C1 segment of cervical spinal cord (tissue), 14 donors: Measurements from ENCODE around the gene KCTD15.
A peak's percentile ranks its signal among the peaks of the same experiment; 100 is the strongest.

ENCODE experiments used
- DNase-seq, 14 donors: peaks; one replicate each; lab custom pipeline; 2025; lab: John Stamatoyannopoulos, UW

The KCTD15 gene

DNA sequence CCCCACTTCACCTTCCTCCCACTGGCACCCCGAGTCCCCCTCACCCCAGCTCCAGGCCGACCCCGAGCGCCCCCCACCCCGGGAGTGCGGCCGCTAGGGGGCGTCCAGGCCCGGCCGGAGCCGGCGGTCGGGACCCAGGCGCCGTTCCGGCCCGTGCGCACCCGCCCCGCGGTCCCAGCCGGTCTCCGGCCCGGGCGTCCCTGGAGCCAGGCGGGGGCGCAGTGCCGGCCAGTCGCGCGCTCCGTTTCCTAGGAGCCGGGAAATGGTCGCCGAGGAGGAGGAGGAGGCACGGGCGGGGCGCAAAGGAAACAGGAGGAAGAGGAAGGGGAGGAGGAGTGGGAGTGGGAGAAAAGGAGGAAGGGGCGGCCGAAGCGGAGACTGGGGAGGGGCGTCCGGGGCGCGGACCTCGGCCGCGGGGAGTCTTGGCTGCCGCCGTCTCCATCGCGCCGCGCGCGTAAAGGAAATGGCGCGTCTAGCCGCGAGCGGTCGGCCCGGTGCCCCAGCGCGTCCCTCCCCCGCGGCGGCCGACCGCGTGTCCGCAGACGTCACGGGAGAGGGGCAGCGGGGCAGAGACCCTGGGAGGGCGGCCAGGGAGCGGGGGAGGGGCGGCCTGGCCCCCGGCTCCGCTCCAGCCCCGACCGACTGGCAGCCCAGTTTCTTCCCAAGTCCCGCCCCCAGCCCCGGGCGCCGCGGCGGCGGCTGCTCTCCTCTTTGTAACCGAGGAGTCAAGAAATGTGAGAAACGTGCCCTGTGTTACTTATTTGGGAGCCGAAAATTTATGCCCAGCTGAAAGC, 1.1 kb upstream of the KCTD15 start:
- peak in 13 of 14 donors; percentile 25 to 90 (median 72) for DNase-seq

DNA sequence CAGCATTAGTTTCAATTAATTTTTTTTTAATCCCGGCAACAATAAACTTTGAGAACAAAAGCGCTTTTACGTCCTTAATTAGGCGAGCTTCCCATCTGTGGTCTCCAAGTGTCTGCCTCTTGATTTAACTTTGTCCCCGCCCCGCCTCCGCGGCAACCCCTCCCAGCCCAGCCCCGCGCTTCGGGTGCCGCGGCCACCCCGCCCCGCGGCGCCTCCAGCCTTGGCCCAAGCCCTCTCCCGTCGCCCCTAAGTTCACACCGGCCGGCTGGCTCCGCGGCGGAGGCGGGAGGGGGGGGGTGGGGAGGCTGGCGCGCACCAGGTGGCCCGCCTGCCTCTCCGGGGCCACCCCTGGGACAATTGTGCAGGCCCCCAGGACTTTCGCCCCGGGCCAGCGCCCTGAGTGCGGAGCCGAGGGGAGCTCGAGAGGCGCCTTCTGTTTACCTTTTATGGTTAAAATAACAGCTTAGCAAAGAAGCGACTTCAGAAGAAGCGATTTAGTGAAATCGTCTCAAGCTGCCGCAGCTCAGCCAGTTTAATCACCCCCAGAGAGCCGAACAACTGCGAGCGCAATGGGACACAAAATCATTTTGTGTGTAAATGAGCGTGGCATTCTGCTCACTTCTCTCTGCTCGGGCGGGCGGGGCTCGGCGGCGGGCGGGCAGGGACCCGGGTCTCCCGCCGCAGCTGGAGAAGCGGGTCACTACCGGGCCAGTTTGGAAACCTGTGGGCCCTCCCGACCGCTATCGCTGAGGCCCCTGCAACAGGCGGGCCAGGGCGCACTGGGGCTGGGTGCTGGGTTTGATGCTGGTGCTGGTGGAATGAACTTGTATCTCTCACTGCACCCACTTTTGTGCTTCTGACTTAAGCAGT, 1.4 kb downstream of the KCTD15 start:
- DNase-seq = peak in 6 of 14 donors; percentile 9 to 51 (median 20)

- DNase-seq = peak in 1 of 14 donors; percentile 16
Measured at GRCh38 chr19:33798681-33799111, 2.0 kb downstream of the KCTD15 start.

DNA sequence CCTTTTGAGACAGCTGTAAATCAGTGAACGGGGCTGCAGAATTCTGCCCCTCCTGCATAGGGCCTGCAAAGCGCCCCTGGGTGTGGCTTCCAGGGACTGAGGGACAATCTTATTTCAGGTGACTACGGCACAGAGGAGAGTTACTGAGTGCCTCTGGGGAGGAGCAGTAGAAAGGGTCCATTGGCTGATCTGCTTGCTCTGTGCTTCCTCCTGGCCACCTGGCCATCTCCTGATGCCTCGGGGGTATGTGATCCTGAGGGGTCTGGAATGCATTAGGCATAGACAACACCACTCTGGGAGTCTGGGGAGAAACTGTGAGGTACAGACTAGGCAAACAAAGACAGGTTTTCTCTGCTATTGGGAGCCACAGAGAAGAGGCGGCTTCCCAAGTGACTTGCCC, 2.8 kb downstream of the KCTD15 start:
- DNase-seq = no peak

- DNase-seq = no peak
Measured at GRCh38 chr19:33800012-33800680, 3.5 kb downstream of the KCTD15 start.

- no peak for DNase-seq
Measured at GRCh38 chr19:33801411-33801810, 4.7 kb downstream of the KCTD15 start.

- no peak for DNase-seq
Measured at GRCh38 chr19:33802001-33802400, 5.3 kb downstream of the KCTD15 start.

GRCh38 chr19:33802801-33803200, 6.1 kb downstream of the KCTD15 start:
- no peak for DNase-seq

- no peak for DNase-seq
Measured at GRCh38 chr19:33803383-33803782, 6.7 kb downstream of the KCTD15 start.

DNA sequence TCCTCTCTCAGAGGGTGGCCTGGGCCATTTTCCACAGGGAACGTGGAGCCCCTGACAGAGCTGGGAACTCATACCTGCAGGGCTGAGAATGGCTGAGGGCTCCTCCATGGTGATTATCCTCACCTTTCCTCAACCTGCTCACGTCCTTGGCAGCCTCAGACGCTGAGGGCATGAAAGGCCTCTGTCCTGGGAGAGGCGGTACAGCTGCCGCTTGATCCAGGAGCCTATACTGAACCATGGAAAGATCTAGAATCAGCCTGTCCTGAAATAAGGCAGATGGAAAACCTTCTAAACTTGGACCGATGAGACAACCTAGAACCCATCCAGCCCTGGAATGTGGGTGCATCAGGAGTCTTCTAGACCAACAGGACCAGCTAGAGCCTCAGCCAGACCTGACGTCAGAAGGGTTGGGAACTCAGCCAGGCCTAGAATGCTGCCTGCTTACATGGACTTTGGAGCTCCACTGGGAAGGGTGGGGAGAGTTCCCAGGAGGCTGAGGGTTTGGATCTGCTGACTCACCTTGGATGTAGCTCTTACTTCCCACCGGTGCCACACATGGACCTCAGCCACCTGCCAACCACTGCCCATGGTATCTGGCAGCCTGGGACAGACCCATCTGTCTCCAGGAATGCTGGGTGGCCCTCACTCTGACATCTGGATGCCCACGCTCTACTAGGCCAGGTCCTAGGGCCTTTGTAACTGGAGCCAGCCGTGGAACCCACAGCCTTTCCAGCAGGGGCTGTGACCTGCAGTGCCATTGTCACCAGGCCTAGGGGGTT, 7.5 kb downstream of the KCTD15 start:
- peak in 8 of 14 donors; percentile 8 to 47 (median 18) for DNase-seq

DNA sequence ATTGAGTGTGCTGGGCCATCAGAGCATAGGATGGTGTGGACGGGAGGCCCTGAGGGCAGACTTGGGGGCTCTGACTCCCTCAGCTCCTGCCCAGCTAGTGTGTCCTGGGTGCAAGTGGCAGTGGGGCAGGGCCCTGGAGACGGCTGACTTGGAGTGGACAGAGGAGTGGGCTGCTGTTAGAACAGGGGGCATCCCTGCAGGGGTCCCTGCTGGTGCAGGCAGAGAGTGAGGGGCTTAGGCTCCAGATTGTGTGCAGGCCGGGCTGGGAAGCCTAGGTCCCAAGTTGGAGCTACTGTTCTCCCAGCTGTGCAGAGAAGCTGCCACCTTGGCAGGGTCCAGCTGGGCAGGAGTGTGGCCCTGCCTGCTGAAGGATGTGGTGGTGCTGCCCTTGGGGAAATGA, 8.6 kb downstream of the KCTD15 start:
- DNase-seq = no peak

DNA sequence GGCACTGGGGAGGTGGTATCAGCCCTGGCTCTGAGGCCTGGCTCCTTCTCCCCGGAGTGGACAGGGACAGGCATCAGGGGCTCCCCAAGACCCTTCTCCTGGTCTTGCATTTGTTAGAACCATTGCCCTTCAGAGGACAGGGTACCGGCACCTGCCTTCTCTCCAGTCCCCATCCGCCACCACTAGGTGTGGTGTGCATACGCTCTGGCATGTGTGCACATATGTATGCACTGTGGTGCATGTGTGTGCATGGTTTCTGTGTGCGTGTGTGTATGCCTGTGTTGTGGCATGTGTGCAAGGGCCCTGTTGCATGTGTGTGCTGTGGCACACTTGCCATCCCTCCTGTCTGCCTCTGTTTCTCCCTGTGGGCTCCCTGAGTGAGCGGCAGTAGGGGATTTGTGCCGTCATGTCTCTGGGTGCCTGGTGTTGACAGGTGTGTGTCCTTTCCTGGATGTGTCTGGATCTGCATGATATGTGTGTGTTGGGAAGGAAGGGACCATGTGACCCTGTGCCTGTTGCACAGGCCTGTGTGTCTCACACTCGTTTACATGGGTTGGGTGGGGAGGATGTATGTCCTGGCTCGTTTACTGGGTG, 9.3 kb downstream of the KCTD15 start:
- DNase-seq = no peak

- DNase-seq = no peak
Measured at GRCh38 chr19:33806434-33806881, 9.8 kb downstream of the KCTD15 start.

DNA sequence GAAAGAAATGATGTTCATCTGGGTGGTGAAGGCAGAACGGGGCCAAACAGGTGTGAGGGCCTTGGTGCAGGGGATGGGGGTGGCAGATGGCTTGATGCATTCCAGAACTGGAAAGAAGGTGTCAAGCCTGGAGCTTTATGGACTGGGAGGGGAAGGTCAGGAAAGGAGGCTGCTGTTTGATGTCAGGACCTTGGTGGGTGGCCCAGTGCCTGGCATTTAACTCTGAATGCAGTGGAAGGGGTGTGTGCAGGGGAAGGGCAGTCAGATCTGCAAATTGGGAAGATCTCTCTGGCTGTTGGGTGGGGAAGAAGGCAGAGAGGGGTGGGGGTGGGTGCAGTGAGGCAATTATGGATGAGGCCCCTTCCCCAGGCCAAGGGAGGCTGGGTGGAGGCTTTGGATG, 11.7 kb downstream of the KCTD15 start:
- DNase-seq = no peak

- no peak for DNase-seq
Measured at GRCh38 chr19:33809960-33810359, 13.3 kb downstream of the KCTD15 start.

DNA sequence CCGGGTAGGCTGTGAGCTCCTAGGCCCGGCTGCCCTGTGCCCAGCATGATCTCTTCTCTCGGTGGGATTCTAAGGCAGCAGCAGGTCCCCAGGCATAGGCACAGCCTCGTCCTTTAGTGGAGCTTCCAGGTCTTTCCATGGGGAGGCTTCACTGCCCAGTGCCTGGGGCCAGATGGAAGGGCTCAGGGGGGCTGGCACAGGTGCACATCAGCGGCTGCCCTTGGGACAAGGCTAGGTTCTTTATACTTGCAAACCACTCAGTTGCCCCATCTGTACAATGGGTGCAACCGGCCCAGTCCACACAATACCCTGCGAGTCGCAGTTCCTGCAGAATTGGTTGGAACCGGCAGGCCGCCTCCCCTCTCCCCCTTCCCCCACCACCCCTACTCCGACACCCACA, 14.2 kb downstream of the KCTD15 start:
- no peak for DNase-seq

GRCh38 chr19:33811246-33811645, 14.6 kb downstream of the KCTD15 start:
- DNase-seq = no peak

DNA sequence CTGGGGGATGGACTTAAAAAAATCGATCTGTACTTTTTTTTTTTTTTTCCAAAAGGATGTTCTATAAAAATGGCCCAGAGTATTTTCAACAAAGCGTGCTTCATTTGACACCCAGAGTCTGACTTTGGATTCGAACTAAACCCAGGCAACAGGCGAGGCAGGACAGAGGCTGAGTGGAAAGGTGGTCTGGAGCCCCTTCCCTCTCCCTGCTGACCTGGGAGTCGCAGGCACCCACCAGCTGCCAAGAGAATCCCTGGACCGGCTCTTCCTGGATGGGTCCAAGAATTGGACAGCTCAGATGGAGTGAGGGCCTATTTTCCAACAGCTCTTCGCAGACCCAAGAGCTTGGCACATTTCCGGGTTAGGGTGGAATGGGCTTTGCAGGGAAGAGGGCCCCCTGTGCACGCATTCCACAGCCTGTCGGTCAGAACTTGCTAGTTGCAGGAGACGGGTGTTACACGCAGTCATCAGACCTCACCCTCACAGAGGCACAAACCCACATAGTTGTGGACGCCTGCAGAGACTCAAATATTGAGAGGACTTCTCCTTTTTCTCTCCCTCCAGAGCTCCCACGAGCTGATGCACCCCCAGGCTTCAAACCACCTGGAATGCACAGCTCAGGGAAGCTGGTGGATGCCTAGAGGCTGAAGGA, 15.2 kb downstream of the KCTD15 start:
- no peak for DNase-seq

GRCh38 chr19:33812388-33813330, 16.0 kb downstream of the KCTD15 start:
- no peak for DNase-seq
